ENCODE data around the gene GTF2F2.

DNA sequence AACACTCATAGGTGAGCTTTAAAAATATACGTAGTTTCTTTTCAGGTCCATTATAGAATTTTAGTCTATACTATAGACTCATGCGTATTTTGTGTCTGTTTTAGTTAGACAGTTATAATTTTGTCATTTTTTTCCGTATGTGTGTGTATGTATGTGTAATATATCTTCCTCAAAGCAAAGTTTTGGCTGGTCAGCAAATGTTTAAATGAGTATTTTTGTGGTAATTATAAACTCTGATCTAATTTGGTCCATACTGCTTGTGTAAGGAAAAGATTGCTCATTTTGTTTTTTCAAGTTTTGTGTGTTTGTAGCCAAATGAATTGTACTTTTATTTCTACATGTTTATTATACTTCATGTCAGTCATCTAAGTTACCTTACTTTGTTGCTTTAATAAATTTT is 60.0 kb downstream of the GTF2F2 start:
- TF ChIP-seq, protein P1, sequence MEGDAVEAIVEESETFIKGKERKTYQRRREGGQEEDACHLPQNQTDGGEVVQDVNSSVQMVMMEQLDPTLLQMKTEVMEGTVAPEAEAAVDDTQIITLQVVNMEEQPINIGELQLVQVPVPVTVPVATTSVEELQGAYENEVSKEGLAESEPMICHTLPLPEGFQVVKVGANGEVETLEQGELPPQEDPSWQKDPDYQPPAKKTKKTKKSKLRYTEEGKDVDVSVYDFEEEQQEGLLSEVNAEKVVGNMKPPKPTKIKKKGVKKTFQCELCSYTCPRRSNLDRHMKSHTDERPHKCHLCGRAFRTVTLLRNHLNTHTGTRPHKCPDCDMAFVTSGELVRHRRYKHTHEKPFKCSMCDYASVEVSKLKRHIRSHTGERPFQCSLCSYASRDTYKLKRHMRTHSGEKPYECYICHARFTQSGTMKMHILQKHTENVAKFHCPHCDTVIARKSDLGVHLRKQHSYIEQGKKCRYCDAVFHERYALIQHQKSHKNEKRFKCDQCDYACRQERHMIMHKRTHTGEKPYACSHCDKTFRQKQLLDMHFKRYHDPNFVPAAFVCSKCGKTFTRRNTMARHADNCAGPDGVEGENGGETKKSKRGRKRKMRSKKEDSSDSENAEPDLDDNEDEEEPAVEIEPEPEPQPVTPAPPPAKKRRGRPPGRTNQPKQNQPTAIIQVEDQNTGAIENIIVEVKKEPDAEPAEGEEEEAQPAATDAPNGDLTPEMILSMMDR (IDR thresholded peaks at IDR 0.05; ENCODE audit: low read length): no peak
- TF ChIP-seq EZH2 (IDR thresholded peaks at IDR 0.05; ENCODE audit: borderline replicate concordance, low read length): no peak

Measured in OCI-LY1 (cell line).